ENCODE results near the gene FAM174A. TPM values are rescaled to one million over a fixed set of nuclear protein-coding genes. Genes with fewer than 3 reads are reported as not detected.

Gene FAM174A
- total and polyA plus RNA-seq, 9 of the 15 experiments (the other 6 are each of a cell fraction or from before 2014, with no cell fraction given), result 0.14 to 2.9 (median 1.2) TPM

DNA sequence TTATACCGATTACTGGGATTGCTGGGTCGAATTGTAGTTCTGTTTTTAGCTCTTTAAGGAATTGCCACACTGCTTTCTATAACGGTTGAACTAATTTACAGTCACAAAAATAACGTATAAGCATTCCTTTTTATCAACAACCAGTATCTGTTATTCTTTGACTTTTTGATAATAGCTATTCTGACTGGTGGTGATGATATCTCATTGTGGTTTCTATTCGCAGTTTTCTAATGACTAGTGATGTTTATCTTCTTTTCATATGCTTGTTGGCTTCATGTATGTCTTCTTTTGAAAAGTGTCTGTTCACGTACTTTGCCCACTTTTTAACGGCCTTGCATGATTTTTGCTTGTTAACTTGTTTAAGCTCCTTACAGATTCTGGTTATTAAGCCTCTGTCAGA lies 74.4 kb downstream of the FAM174A start:
- H3K36me3 ChIP-seq (ENCODE audit: control insufficient read depth, insufficient read depth, low read length), result no peaks in the 10 kb centered on the region
- no peaks in the 10 kb centered on the region for H3K79me2 ChIP-seq (ENCODE audit: control insufficient read depth, insufficient read depth, low read length)
- no peak overlapping the region for H3K4me2 ChIP-seq (ENCODE audit: insufficient read depth, low read length)
- in situ Hi-C loops (cut with MboI) (no loop called here), intact Hi-C loops (cut with micrococcal nuclease) (no loop called here)
- no peak overlapping the region for H3K9ac ChIP-seq (ENCODE audit: insufficient read depth in 1 of 2, low read depth in 2 of 2, low read length in 2 of 2)
- DNase-seq (ENCODE audit: extremely low read depth in 1 of 4, low spot score in 3 of 4) (no peak), ATAC-seq (no peak), FAIRE-seq (no peak)
- no peak overlapping the region for H3K4me3 ChIP-seq
- TF ChIP-seq ZNF174 (CRISPR knock-in tag; IDR thresholded peaks at IDR 0.05) (no peak), RBM39 (optimal IDR thresholded peaks at IDR 0.05; ENCODE audit: low read depth, low read length) (no peak), PURB (CRISPR knock-in tag; IDR thresholded peaks at IDR 0.05; ENCODE audit: low read depth) (no peak), CSDE1 (IDR thresholded peaks at IDR 0.05) (no peak), TOE1 (IDR thresholded peaks at IDR 0.05; ENCODE audit: borderline replicate concordance) (no peak), TOE1 (CRISPR knock-in tag; IDR thresholded peaks at IDR 0.05; ENCODE audit: borderline replicate concordance, low read depth) (no peak), SMC3 (conservative IDR thresholded peaks at IDR 0.05; ENCODE audit: insufficient read depth, low read depth, low read length) (no peak), HCFC1 (IDR thresholded peaks at IDR 0.05; ENCODE audit: low read depth, low read length) (no peak), KLF1 (tag; IDR thresholded peaks at IDR 0.05) (no peak), DIDO1 (tag; IDR thresholded peaks at IDR 0.05; ENCODE audit: low read depth) (no peak), MAFG (tag; conservative IDR thresholded peaks at IDR 0.05) (no peak), ZNF175 (CRISPR knock-in tag; IDR thresholded peaks at IDR 0.05; ENCODE audit: low read depth) (no peak), KHSRP (IDR thresholded peaks at IDR 0.05) (no peak), HNRNPK (IDR thresholded peaks at IDR 0.05; ENCODE audit: low read depth, low read length, poor library complexity, severe bottlenecking) (no peak)
- TF ChIP-seq, protein P1, sequence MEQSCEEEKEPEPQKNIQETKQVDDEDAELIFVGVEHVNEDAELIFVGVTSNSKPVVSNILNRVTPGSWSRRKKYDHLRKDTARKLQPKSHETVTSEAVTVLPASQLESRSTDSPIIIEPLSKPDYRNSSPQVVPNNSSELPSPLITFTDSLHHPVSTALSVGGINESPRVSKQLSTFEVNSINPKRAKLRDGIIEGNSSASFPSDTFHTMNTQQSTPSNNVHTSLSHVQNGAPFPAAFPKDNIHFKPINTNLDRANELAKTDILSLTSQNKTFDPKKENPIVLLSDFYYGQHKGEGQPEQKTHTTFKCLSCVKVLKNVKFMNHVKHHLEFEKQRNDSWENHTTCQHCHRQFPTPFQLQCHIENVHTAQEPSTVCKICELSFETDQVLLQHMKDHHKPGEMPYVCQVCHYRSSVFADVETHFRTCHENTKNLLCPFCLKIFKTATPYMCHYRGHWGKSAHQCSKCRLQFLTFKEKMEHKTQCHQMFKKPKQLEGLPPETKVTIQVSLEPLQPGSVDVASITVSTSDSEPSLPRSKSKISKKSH (CRISPR knock-in tag; IDR thresholded peaks at IDR 0.05), result no peak
- TF ChIP-seq, protein P2, sequence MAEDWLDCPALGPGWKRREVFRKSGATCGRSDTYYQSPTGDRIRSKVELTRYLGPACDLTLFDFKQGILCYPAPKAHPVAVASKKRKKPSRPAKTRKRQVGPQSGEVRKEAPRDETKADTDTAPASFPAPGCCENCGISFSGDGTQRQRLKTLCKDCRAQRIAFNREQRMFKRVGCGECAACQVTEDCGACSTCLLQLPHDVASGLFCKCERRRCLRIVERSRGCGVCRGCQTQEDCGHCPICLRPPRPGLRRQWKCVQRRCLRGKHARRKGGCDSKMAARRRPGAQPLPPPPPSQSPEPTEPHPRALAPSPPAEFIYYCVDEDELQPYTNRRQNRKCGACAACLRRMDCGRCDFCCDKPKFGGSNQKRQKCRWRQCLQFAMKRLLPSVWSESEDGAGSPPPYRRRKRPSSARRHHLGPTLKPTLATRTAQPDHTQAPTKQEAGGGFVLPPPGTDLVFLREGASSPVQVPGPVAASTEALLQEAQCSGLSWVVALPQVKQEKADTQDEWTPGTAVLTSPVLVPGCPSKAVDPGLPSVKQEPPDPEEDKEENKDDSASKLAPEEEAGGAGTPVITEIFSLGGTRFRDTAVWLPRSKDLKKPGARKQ (CRISPR knock-in tag; IDR thresholded peaks at IDR 0.05), result no peak
- no peaks in the 10 kb centered on the region for H3K27me3 ChIP-seq (ENCODE audit: control insufficient read depth in 2 of 2, insufficient read depth in 2 of 2, low read length in 2 of 2)
- BruUV-seq (replicated peaks), result no TSS peak
- POLR2A ChIA-PET, result no interaction called here
- H3K27ac ChIP-seq (ENCODE audit: extremely low read depth, low read depth, low read length), result no peak overlapping the region
- CTCF ChIA-PET (ENCODE audit: low intra/inter-chr PET ratio), result no interaction called here
- H2AFZ ChIP-seq (ENCODE audit: low read depth, low read length), result no peak overlapping the region
- no peaks in the 10 kb centered on the region for H4K20me1 ChIP-seq (replicated peaks; ENCODE audit: control insufficient read depth, insufficient read depth, low read length)
- no peaks in the 10 kb centered on the region for H3K4me1 ChIP-seq (replicated peaks in 1 of 2; ENCODE audit: control insufficient read depth in 2 of 2, insufficient read depth in 2 of 2, low read length in 2 of 2)
- WGBS (ENCODE audit: insufficient coverage, low coverage, missing lambda C conversion rate), result 2% methylated on average over 7 of the region's 7 CpGs
- no peaks in the 10 kb centered on the region for H3K9me3 ChIP-seq (replicated peaks; ENCODE audit: control insufficient read depth, insufficient read depth, low read depth, low read length)
- H3K9me1 ChIP-seq (ENCODE audit: control insufficient read depth, insufficient read depth, low read length), result no peaks in the 10 kb centered on the region
